GM12873 (cell line): ENCODE data around the gene WDR18.

Experiments
- TF ChIP-seq, protein P1 (sequence below): IDR thresholded peaks from 2 replicates; pipeline ENCODE4 v1.5.1; 2012; ENCODE audit warnings: low read depth, mild to moderate bottlenecking, moderate library complexity, low read length, control low read depth; ENCODE audit not compliant: insufficient read depth; ENCODE audit errors: missing control alignments

WDR18 gene

DNA sequence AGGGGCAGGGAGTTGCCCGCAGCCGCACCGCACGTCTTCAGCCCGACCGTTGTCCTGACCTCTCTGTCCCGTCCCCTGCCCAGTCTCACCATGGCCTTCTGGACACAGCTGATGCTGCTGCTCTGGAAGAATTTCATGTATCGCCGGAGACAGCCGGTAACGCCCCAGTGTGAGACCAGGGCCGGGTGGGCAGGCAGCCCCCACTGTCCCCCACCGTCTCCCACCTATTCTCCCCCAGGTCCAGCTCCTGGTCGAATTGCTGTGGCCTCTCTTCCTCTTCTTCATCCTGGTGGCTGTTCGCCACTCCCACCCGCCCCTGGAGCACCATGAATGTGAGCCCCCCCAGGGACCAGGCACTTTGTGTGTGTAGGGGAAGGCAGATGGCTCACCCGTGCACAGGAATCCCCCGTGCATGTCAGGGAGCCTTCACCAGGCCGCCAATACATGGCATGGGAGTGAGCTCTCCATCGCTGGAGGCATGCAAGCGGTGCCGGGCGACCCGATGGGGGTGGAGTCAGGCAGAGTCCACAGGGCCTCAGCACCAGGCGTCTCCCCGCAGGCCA is 57.2 kb downstream of the WDR18 start:
- TF ChIP-seq, protein P1, sequence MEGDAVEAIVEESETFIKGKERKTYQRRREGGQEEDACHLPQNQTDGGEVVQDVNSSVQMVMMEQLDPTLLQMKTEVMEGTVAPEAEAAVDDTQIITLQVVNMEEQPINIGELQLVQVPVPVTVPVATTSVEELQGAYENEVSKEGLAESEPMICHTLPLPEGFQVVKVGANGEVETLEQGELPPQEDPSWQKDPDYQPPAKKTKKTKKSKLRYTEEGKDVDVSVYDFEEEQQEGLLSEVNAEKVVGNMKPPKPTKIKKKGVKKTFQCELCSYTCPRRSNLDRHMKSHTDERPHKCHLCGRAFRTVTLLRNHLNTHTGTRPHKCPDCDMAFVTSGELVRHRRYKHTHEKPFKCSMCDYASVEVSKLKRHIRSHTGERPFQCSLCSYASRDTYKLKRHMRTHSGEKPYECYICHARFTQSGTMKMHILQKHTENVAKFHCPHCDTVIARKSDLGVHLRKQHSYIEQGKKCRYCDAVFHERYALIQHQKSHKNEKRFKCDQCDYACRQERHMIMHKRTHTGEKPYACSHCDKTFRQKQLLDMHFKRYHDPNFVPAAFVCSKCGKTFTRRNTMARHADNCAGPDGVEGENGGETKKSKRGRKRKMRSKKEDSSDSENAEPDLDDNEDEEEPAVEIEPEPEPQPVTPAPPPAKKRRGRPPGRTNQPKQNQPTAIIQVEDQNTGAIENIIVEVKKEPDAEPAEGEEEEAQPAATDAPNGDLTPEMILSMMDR = no peak

DNA sequence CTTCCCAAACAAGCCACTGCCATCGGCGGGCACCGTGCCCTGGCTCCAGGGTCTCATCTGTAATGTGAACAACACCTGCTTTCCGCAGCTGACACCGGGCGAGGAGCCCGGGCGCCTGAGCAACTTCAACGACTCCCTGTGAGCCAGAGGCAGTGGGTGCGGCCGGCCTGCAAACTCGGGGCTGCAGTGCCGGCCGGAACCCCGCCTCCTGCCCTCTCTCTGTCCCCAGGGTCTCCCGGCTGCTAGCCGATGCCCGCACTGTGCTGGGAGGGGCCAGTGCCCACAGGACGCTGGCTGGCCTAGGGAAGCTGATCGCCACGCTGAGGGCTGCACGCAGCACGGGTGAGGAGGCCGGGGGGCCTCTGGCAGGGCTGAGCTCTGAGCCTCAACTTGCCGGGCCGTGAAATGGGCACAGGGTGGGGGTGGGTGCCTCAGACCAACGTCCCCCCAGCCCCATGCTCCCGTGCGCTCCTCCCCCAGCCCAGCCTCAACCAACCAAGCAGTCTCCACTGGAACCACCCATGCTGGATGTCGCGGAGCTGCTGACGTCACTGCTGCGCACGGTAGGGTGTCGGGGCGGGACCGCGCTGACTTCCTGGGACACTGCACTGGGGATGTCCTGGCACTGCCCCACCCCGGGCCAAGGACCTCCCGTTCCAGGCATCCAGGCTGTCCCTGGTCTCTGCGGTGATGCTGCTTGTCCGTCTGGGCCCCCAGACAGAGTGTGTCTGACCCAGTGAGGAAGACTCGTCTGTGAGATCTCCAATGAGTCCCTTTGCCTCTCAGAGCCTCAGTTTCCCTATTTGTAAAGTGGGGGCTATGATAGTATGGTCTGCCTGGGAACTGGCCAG is 57.9 kb downstream of the WDR18 start:
- TF ChIP-seq, protein P1 = no peak

DNA sequence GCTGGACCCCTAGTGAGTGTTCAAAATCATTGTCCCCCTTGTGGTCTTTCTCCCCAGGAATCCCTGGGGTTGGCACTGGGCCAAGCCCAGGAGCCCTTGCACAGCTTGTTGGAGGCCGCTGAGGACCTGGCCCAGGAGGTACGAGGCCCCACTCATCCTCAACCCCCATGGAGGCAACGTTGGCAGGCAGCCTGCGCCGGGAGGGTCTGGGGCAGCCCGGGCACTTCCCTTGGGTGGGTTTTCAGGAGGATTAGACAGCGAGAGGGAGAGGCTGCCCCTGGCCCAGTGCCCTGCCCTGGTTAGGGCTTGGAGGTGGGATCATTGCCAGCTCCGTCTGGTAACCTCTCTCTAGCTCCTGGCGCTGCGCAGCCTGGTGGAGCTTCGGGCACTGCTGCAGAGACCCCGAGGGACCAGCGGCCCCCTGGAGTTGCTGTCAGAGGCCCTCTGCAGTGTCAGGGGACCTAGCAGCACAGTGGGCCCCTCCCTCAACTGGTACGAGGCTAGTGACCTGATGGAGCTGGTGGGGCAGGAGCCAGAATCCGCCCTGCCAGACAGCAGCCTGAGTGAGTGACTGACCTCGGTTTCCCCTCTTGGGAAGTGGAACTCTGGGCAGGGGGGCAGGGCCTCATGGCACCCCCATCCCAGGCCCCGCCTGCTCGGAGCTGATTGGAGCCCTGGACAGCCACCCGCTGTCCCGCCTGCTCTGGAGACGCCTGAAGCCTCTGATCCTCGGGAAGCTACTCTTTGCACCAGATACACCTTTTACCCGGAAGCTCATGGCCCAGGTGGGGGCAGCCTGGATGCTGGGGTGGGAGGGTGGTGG is 58.8 kb downstream of the WDR18 start:
- TF ChIP-seq, protein P1 = no peak
